HepG2 (cell line): ENCODE measurements around the gene SDR42E2.

ENCODE experiments used
- ATF1 ChIP-seq: IDR thresholded peaks from 2 replicates; pipeline ENCODE4 v1.6.1; 2016; ENCODE audit warnings: mild to moderate bottlenecking, control low read depth
- EZH2 ChIP-seq: conservative IDR thresholded peaks from 2 replicates; pipeline ENCODE4 v1.6.1; 2012; ENCODE audit warnings: mild to moderate bottlenecking, low read depth, low read length, moderate library complexity
- HCFC1 ChIP-seq: fragments of 150-350 bp; IDR thresholded peaks from 2 replicates; pipeline ENCODE4 v1.6.1; 2014; ENCODE audit warnings: low read depth, low read length
- MTA3 ChIP-seq: sonication (generic); formaldehyde crosslinking; IDR thresholded peaks from 2 replicates; pipeline ENCODE4 v1.4.0; 2020; ENCODE audit warnings: missing genetic modification reagents
- MYNN ChIP-seq: sonication (generic); formaldehyde crosslinking; IDR thresholded peaks from 2 replicates; pipeline ENCODE4 v1.4.0; 2020; ENCODE audit warnings: mild to moderate bottlenecking, low read depth, missing genetic modification reagents
- SMARCE1 ChIP-seq: fragments of 450-650 bp; IDR thresholded peaks from 2 replicates; pipeline ENCODE4 v1.6.1; 2017; ENCODE audit warnings: borderline replicate concordance
- ZNF274 ChIP-seq: sonication (generic); formaldehyde crosslinking; IDR thresholded peaks from 2 replicates; pipeline ENCODE4 v1.5.1; 2020; ENCODE audit warnings: mild to moderate bottlenecking, missing genetic modification reagents

GRCh38 chr16:22122239-22122638 lies 40.1 kb upstream of the SDR42E2 start:
- TF ChIP-seq MTA3 (CRISPR knock-in tag) (no peak), EZH2 (no peak), ATF1 (CRISPR knock-in tag) (no peak), MYNN (CRISPR knock-in tag) (no peak), HCFC1 (no peak), ZNF274 (CRISPR knock-in tag) (no peak), SMARCE1 (no peak)
